IPS DF 4.7 (cell line): ENCODE data around the gene RAPGEF1.
"Not testable (repeated sequence)": the region's sequence is repeated elsewhere in the genome, so short reads cannot be mapped to it uniquely, and the experiment has no call there.

Source experiments
- DNase-seq: peaks from one replicate; pipeline ENCODE4 v3.0.0-alpha.2; 2013; ENCODE audit warnings: low spot score; ENCODE audit errors: extremely low read depth

Gene RAPGEF1

DNA sequence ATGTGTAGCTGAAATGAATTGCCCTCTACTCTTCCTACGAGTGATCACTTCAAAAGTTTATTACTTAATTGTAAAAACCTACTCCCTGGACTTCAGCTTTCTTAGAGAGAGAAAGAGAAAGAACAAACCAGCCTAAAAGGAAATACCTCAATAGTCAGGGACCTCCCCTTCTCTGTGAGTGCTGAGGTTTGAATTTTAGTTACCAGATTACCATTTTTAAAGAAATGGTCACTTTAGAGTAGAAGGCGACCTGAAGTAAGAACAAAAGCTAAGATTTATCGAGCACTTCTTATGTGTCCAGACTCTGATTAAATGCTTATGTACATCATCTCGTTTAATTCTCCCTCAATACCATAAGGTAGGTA is 11.3 kb downstream of the RAPGEF1 start:
- no peak for DNase-seq

- no peak for DNase-seq
Measured at GRCh38 chr9:131727795-131728545, 11.9 kb downstream of the RAPGEF1 start.

- DNase-seq = no peak
Measured at GRCh38 chr9:131727184-131727759, 12.6 kb downstream of the RAPGEF1 start.

- DNase-seq = no peak
Measured at GRCh38 chr9:131724683-131725082, 15.2 kb downstream of the RAPGEF1 start.

- DNase-seq = no peak
Measured at GRCh38 chr9:131723632-131724031, 16.2 kb downstream of the RAPGEF1 start.

- no peak for DNase-seq
Measured at GRCh38 chr9:131722255-131722654, 17.6 kb downstream of the RAPGEF1 start.

- no peak for DNase-seq
Measured at GRCh38 chr9:131721076-131721475, 18.8 kb downstream of the RAPGEF1 start.

DNA sequence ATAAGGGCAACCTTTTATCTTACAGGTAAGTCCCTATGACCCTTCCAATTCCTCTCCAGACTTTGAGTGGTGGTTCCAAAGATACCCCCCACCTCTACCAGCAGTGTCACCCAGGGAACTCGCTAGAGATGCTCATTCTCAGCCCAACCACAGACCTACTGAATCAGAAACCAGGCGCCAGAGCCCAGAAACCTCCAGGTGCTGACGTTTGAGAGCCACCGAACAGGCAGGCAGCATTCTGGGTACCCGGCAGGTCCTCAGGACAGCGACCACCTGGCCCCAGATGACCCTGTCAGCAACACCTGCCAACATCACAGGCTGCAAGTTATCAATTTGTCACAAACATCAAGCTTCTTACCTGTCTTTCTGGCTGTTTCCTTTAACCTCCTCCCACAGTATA is 19.5 kb downstream of the RAPGEF1 start:
- no peak for DNase-seq

DNA sequence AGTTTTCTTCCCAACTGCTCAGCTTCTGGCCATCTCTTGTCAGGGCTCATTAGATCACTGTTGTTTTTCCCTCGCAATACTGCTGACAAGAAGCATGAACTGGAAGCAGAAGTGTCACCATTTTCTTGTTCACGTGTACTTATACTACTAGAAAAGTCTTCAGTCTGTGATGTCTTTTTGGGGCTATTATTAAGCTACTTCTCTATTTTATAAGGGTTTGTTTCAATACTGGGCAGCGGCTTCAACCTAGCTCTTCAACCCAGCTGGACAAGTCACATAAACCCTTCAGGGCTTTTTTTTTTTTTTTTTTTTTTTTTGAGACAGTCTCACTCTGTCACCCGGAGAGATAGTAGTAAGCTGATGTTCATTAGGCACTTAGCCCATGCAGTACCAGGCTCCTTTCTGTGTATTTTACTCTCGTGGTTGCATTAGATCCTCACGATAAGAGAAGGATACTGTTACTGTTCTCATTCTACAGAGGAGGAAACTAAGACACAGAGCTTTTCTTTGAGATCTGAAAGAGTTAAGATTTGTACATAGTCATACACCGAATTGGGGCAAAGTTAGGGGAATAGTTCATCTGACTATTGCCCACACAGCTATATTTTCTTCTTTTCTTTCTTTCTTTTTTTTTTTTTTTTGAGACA is 20.5 kb downstream of the RAPGEF1 start:
- no peak for DNase-seq

- no peak for DNase-seq
Measured at GRCh38 chr9:131717719-131718460, 22.0 kb downstream of the RAPGEF1 start.

GRCh38 chr9:131715906-131716305 is 24.0 kb downstream of the RAPGEF1 start:
- no peak for DNase-seq

DNA sequence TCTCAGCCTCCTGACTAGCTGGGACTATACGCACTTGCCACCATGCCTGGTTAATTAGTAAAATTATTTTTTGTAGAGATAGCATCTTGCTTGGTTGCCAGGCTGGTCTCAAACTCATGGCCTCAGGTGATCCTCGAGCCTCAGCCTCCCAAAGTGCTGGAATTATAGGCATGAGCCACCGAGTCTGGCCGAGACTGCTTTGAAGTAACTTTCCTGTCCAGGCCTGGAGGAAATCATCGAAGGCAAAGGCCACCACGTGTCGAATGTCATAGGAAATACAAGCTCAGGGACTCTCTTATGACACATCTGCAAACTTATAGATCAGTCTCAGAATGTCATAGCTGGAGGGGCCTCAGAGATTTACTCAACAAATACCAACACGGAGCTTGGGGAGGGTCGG is 25.1 kb downstream of the RAPGEF1 start:
- no peak for DNase-seq

GRCh38 chr9:131714161-131714646 is 25.7 kb downstream of the RAPGEF1 start:
- no peak for DNase-seq

- no peak for DNase-seq
Measured at GRCh38 chr9:131713016-131713415, 26.9 kb downstream of the RAPGEF1 start.

DNA sequence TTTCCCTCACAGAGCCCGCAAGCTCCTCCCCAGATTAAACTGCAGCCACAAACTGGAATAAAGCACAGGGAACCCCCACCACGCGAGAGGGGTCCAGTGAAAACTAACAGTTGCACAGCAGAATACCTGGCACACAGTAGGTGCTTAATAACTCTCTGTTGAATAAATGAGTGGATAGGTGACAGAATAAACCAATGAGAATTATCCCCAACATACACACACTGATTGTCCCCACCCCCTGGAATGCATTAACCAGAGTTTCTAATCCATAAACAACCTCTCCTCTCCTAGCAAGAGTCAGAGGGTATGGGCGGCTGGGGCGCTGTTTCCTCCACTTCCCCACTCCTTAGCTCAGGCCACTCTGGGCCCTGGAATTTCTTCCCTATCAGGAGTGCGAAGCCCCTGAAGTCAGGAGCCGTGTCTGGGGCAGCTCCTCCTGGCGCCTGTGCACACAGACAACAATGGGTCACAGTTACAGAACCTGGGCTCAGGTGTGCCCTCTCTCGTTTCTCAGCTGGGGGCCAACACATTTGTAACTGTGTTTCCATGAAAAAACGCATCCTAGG is 27.6 kb downstream of the RAPGEF1 start:
- DNase-seq = no peak

- DNase-seq = no peak
Measured at GRCh38 chr9:131709771-131710431, 30.0 kb downstream of the RAPGEF1 start.

- not testable (repeated sequence) for DNase-seq
Measured at GRCh38 chr9:131709010-131709770, 30.7 kb downstream of the RAPGEF1 start.

DNA sequence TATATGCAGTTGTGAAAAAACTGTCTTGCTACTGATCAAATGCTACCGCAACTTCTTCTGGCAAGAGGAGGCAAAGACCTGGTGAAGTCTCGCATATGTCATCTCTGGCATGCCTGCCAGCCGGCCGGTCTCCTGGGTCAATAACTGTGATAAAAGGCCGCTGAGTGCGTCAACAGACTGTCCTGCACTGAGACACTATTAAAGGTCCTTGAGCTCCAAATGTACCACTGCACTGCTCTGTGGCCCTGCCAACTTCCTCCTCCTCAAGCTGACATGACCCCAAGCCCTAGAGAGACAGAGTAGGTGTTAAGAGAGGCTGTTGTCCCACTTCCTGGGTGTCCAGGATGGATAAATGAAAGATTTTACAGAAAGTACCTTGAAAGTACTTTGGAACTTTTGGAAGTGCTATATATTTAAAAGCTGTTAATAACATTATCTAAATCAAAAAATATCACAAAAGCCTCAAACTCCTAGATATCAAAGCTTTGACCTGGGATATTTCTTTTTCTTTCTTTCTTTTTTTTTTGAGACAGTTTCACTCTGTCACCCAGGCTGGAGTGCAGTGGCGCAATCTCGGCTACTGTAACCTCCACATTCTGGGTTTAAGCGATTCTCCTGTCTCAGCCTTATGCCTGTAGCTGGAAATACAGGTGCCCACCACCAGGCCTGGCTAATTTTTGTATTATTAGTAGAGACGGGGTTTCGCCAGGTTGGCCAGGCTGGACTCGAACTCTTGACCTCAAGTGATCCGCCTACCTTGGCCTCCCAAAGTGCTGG is 31.5 kb downstream of the RAPGEF1 start:
- no peak for DNase-seq

- no peak for DNase-seq
Measured at GRCh38 chr9:131707733-131708157, 32.1 kb downstream of the RAPGEF1 start.
